BJ (cell line): ENCODE data around the gene IFIT2. TPM values are rescaled to one million over a fixed set of nuclear protein-coding genes. Genes with fewer than 3 reads are reported as not detected.
A peak's percentile ranks its signal among the peaks of the same experiment; 100 is the strongest.

Source experiments
- CTCF ChIA-PET: fragments of 350-600 bp; formaldehyde crosslinking; extraction: SDS; loops from one replicate; lab custom pipeline; 2021; ENCODE audit warnings: antibody characterized with exemption, inconsistent platforms; lab: Yijun Ruan, JAX
- POLR2A ChIA-PET: fragments of 300-600 bp; sonication (Branson Sonifier 250); formaldehyde crosslinking; extraction: SDS; loops from one replicate; lab custom pipeline; 2021; ENCODE audit warnings: antibody characterized with exemption; lab: Charles Lee
- DNase-seq: peaks from one replicate; pipeline ENCODE4 v3.0.0-alpha.2; 2011; ENCODE audit warnings: low read depth
- H3K27me3 ChIP-seq: 2 replicates; pipeline ENCODE4 v1.6.0; 2011; ENCODE audit warnings: low read length; ENCODE audit not compliant: control insufficient read depth, insufficient read depth
- H3K36me3 ChIP-seq: 2 replicates; pipeline ENCODE4 v1.5.1; 2011; ENCODE audit warnings: low read length; ENCODE audit not compliant: control insufficient read depth, insufficient read depth
- H3K4me3 ChIP-seq: 2 replicates; pipeline ENCODE4 v1.5.1; 2011; ENCODE audit warnings: low read depth, mild to moderate bottlenecking, control low read depth, low read length
- CTCF ChIP-seq: IDR thresholded peaks from 2 replicates; pipeline ENCODE4 v1.5.1; 2011; ENCODE audit warnings: low read depth, mild to moderate bottlenecking, control low read depth, inconsistent platforms, low read length, moderate library complexity; ENCODE audit not compliant: insufficient read depth
- polyA plus RNA-seq: library from polyadenylated mRNA; depleted of rRNA; stranded (reverse); fragments of >200 nt; gene quantifications from 2 replicates; pipeline ENCODE4 v1.2.3, GENCODE V29; 2011

Gene IFIT2
- polyA plus RNA-seq, 1 experiment, result 6.2 TPM

- DNase-seq, result no peak
- no peak overlapping the region for H3K4me3 ChIP-seq
- no peak for TF ChIP-seq CTCF
- H3K27me3 ChIP-seq, result no peaks in the 10 kb centered on the region
- POLR2A ChIA-PET, result no interaction called here
- H3K36me3 ChIP-seq, result no peaks in the 10 kb centered on the region
- CTCF ChIA-PET, result interaction anchor here (1.2 kb wide), 1 partner anchor 26 kb away, joined by 3 read pairs; no protein-coding TSS in a partner anchor
Measured at GRCh38 chr10:89256962-89257361, 44.9 kb upstream of the IFIT2 start.

GRCh38 chr10:89257581-89257980, 44.3 kb upstream of the IFIT2 start:
- ChIA-PET POLR2A (no interaction called here), CTCF (interaction anchor here (0.9 to 1.4 kb wide), 3 partner anchors 98 to 132 kb away, joined by 3 to 4 read pairs (median 3); no protein-coding TSS in a partner anchor)

GRCh38 chr10:89258881-89259280, 43.0 kb upstream of the IFIT2 start:
- no peaks in the 10 kb centered on the region for H3K36me3 ChIP-seq
- ChIA-PET CTCF (interaction anchor here (0.7 to 1.6 kb wide), 3 partner anchors 38 to 159 kb away, joined by 3 to 4 read pairs (median 4); partner anchors contain the start of gene IFIT3), POLR2A (no interaction called here)
- no peak for TF ChIP-seq CTCF
- no peak for DNase-seq
- H3K27me3 ChIP-seq, result no peaks in the 10 kb centered on the region
- no peak overlapping the region for H3K4me3 ChIP-seq

More at GRCh38 chr10:89257581-89257980, 44.3 kb upstream of the IFIT2 start:
- Histone ChIP-seq H3K36me3 (no peaks in the 10 kb centered on the region), H3K4me3 (no peak overlapping the region), H3K27me3 (no peaks in the 10 kb centered on the region)
- DNase-seq, result no peak
- TF ChIP-seq CTCF, result no peak

GRCh38 chr10:89262086-89263051, 39.5 kb upstream of the IFIT2 start:
- H3K4me3 ChIP-seq, result no peak overlapping the region
- no peaks in the 10 kb centered on the region for H3K27me3 ChIP-seq
- TF ChIP-seq CTCF, result no peak
- H3K36me3 ChIP-seq, result no peaks in the 10 kb centered on the region
- POLR2A ChIA-PET, result interaction anchor here (0.5 to 1.3 kb wide), 5 partner anchors 21 to 519 kb away, joined by 4 to 7 read pairs (median 5); no protein-coding TSS in a partner anchor
- DNase-seq, result peak; percentile 84
- CTCF ChIA-PET, result interaction anchor here (0.7 to 1.0 kb wide), 6 partner anchors 21 to 176 kb away, joined by 3 read pairs; no protein-coding TSS in a partner anchor

- POLR2A ChIA-PET, result no interaction called here
- peak; percentile 75 for DNase-seq
- no peaks in the 10 kb centered on the region for H3K27me3 ChIP-seq
- CTCF ChIA-PET, result interaction anchor here (1.0 to 1.5 kb wide), 3 partner anchors 12 to 126 kb away, joined by 3 to 4 read pairs (median 4); no protein-coding TSS in a partner anchor
- no peaks in the 10 kb centered on the region for H3K36me3 ChIP-seq
- no peak overlapping the region for H3K4me3 ChIP-seq
- TF ChIP-seq CTCF, result no peak
Measured at GRCh38 chr10:89263091-89263490, 38.8 kb upstream of the IFIT2 start.
